ENCODE measurements around the gene OSBPL7.

DNA sequence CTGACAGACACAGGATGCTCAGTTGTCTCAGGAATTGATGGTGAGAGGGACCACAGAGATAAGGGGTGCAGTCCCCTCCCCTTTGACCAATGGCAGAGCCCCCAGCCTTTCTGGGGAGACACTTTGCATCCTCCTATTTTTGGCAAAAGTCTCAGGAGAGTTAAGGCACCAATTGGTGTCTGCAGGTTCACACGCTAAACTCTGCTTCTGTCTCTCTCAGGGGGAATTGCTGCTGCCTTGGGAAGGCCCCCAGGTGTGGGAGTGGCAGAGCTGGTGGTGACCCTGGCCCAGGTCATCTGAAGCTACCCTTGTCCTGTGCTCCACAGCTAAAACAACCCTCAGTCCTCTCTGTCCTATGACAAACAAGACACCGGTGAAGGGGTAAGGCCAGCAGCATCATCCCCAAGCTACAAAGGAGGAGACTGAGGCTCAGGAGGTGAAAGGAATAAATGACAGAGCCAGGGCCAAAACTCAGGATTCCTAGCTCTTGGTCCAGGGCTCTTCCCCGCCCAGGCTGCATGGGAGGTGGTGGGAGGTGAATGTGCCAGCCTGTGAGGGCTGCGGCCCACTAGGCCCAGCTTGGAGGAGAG is 20.3 kb downstream of the OSBPL7 start:
- TF ChIP-seq EZH2 (IDR thresholded peaks at IDR 0.05; ENCODE audit: insufficient read depth, low read length): no peak
- TF ChIP-seq, protein P1, sequence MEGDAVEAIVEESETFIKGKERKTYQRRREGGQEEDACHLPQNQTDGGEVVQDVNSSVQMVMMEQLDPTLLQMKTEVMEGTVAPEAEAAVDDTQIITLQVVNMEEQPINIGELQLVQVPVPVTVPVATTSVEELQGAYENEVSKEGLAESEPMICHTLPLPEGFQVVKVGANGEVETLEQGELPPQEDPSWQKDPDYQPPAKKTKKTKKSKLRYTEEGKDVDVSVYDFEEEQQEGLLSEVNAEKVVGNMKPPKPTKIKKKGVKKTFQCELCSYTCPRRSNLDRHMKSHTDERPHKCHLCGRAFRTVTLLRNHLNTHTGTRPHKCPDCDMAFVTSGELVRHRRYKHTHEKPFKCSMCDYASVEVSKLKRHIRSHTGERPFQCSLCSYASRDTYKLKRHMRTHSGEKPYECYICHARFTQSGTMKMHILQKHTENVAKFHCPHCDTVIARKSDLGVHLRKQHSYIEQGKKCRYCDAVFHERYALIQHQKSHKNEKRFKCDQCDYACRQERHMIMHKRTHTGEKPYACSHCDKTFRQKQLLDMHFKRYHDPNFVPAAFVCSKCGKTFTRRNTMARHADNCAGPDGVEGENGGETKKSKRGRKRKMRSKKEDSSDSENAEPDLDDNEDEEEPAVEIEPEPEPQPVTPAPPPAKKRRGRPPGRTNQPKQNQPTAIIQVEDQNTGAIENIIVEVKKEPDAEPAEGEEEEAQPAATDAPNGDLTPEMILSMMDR (IDR thresholded peaks at IDR 0.05; ENCODE audit: insufficient read depth, low read depth, low read length): no peak

Data from astrocyte (in vitro differentiated cells and primary cell).